ENCODE results near the gene LIPC.

The LIPC gene

GRCh38 chr15:58519516-58519915, 87.7 kb downstream of the LIPC start:
- DNase-seq (ENCODE audit: low read depth) = no peak

GRCh38 chr15:58520464-58520863, 88.7 kb downstream of the LIPC start:
- no peak for DNase-seq (ENCODE audit: low read depth)
- TF ChIP-seq CTCF (conservative IDR thresholded peaks at IDR 0.05; ENCODE audit: control insufficient read depth, insufficient read depth, low read depth, low read length) = no peak
- no peak overlapping the region for H3K4me3 ChIP-seq (ENCODE audit: control insufficient read depth, low read depth, low read length)

More at GRCh38 chr15:58519516-58519915, 87.7 kb downstream of the LIPC start:
- no peak for TF ChIP-seq CTCF (conservative IDR thresholded peaks at IDR 0.05; ENCODE audit: control insufficient read depth, insufficient read depth, low read depth, low read length)
- no peak overlapping the region for H3K4me3 ChIP-seq (ENCODE audit: control insufficient read depth, low read depth, low read length)

GRCh38 chr15:58520936-58521292, 89.1 kb downstream of the LIPC start:
- TF ChIP-seq CTCF (conservative IDR thresholded peaks at IDR 0.05; ENCODE audit: control insufficient read depth, insufficient read depth, low read depth, low read length) = no peak
- H3K4me3 ChIP-seq (ENCODE audit: control insufficient read depth, low read depth, low read length) = no peak overlapping the region
- no peak for DNase-seq (ENCODE audit: low read depth)

GRCh38 chr15:58521293-58521991, 89.7 kb downstream of the LIPC start:
- H3K4me3 ChIP-seq (ENCODE audit: control insufficient read depth, low read depth, low read length) = no peak overlapping the region
- no peak for TF ChIP-seq CTCF (conservative IDR thresholded peaks at IDR 0.05; ENCODE audit: control insufficient read depth, insufficient read depth, low read depth, low read length)
- peak; percentile 58 for DNase-seq (ENCODE audit: low read depth)

- H3K4me3 ChIP-seq (ENCODE audit: control insufficient read depth, low read depth, low read length) = no peak overlapping the region
- TF ChIP-seq CTCF (conservative IDR thresholded peaks at IDR 0.05; ENCODE audit: control insufficient read depth, insufficient read depth, low read depth, low read length) = no peak
- DNase-seq (ENCODE audit: low read depth) = no peak
Observed at GRCh38 chr15:58522391-58522790, 90.6 kb downstream of the LIPC start.

- TF ChIP-seq CTCF (conservative IDR thresholded peaks at IDR 0.05; ENCODE audit: control insufficient read depth, insufficient read depth, low read depth, low read length) = no peak
- DNase-seq (ENCODE audit: low read depth) = no peak
- H3K4me3 ChIP-seq (ENCODE audit: control insufficient read depth, low read depth, low read length) = no peak overlapping the region
Observed at GRCh38 chr15:58522865-58523264, 91.1 kb downstream of the LIPC start.

GRCh38 chr15:58523634-58524033, 91.8 kb downstream of the LIPC start:
- no peak for TF ChIP-seq CTCF (conservative IDR thresholded peaks at IDR 0.05; ENCODE audit: control insufficient read depth, insufficient read depth, low read depth, low read length)
- H3K4me3 ChIP-seq (ENCODE audit: control insufficient read depth, low read depth, low read length) = no peak overlapping the region
- DNase-seq (ENCODE audit: low read depth) = no peak

Data from fibroblast of mammary gland (primary cell).